Mammary epithelial cell (primary cell): ENCODE measurements around the gene PLEKHO2.

Experiments used
- EZH2 ChIP-seq: IDR thresholded peaks from 2 replicates; pipeline ENCODE4 v1.6.1; 2012; ENCODE audit warnings: low read length, inconsistent platforms, borderline replicate concordance
- TF ChIP-seq, protein P1 (sequence below), 2 donors: IDR thresholded peaks in 1 of 2; conservative IDR thresholded peaks in 1 of 2; 2 replicates each; pipeline ENCODE4 v1.5.1; 2011 to 2012; ENCODE audit warnings: inconsistent platforms in 2 of 2, low read length in 2 of 2, mild to moderate bottlenecking in 2 of 2, control low read depth in 1 of 2, low read depth in 1 of 2; ENCODE audit not compliant: insufficient read depth in 1 of 2; ENCODE audit errors: extremely low read depth in 1 of 2

DNA sequence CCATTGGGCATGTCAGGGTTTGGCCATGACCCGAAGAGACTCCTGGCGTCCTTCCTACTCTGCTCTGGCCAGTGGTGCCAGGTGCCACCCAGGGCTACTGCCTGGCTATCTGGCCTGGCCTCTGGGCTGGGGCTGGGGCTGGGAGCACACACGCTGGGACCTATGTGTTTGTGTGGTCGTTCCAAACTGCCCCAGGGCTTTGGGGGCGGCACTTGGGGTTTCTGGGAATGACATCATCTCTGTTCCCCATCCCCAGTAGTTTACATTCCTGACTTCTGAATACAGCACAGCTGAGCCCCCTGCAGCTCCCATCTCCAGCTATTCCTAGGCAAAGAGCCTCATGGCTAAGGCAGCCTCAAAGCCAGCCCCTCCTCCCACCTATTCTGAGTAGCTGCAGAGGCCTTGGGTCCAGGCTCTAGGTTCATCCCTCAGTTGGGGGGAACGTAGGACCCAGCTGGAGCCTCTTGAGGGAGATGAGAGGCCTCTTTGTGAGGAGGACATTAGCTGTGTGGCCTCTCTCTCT, 24.3 kb downstream of the PLEKHO2 start:
- TF ChIP-seq, protein P1, sequence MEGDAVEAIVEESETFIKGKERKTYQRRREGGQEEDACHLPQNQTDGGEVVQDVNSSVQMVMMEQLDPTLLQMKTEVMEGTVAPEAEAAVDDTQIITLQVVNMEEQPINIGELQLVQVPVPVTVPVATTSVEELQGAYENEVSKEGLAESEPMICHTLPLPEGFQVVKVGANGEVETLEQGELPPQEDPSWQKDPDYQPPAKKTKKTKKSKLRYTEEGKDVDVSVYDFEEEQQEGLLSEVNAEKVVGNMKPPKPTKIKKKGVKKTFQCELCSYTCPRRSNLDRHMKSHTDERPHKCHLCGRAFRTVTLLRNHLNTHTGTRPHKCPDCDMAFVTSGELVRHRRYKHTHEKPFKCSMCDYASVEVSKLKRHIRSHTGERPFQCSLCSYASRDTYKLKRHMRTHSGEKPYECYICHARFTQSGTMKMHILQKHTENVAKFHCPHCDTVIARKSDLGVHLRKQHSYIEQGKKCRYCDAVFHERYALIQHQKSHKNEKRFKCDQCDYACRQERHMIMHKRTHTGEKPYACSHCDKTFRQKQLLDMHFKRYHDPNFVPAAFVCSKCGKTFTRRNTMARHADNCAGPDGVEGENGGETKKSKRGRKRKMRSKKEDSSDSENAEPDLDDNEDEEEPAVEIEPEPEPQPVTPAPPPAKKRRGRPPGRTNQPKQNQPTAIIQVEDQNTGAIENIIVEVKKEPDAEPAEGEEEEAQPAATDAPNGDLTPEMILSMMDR (conservative IDR thresholded peaks at IDR 0.05 in 1 of 2, IDR thresholded peaks at IDR 0.05 in 1 of 2; ENCODE audit: extremely low read depth in 1 of 2, insufficient read depth in 1 of 2, low read depth in 1 of 2, low read length in 2 of 2) = no peak
- no peak for TF ChIP-seq EZH2
